Rectal smooth muscle tissue (tissue), 1 donor: ENCODE data around the gene CDH13.

Experiments
- H3K27ac ChIP-seq: one replicate; pipeline ENCODE4 v1.7.0; 2013; ENCODE audit warnings: low read depth, low read length, inconsistent platforms
- H3K27me3 ChIP-seq: one replicate; pipeline ENCODE4 v1.7.0; 2013; ENCODE audit warnings: low read length; ENCODE audit not compliant: control insufficient read depth, insufficient read depth
- H3K36me3 ChIP-seq: one replicate; pipeline ENCODE4 v1.7.0; 2013; ENCODE audit warnings: low read length; ENCODE audit not compliant: control insufficient read depth, insufficient read depth
- H3K4me1 ChIP-seq: one replicate; pipeline ENCODE4 v1.7.0; 2013; ENCODE audit warnings: low read length; ENCODE audit not compliant: control insufficient read depth, insufficient read depth
- H3K4me3 ChIP-seq: one replicate; pipeline ENCODE4 v1.7.0; 2013; ENCODE audit warnings: low read length
- H3K9ac ChIP-seq: one replicate; pipeline ENCODE4 v1.7.0; 2013; ENCODE audit warnings: low read length

CDH13 gene

DNA sequence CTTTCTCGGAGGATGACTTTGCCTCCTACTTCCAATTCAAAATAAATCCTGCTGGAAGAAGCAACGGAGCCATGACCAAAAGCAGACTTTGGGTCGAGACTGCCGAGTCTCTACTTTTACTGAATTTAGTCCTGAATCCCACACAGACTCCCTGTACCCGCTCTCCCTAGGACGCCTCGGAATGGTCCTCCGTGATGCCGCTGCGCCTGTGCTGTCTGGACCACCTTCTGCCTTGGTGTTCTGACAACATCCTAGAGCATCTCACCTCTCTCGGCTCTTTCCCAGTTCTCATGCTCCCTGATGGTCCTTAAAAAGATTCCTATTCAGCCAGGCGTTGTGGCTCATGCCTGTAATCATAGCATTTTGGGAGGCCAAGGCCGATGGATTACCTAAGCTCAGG lies 999.9 kb downstream of the CDH13 start:
- no peaks in the 10 kb centered on the region for H3K4me1 ChIP-seq
- H3K27me3 ChIP-seq: no peaks in the 10 kb centered on the region
- H3K27ac ChIP-seq: no peak overlapping the region
- no peak overlapping the region for H3K4me3 ChIP-seq
- no peaks in the 10 kb centered on the region for H3K36me3 ChIP-seq
- no peak overlapping the region for H3K9ac ChIP-seq

DNA sequence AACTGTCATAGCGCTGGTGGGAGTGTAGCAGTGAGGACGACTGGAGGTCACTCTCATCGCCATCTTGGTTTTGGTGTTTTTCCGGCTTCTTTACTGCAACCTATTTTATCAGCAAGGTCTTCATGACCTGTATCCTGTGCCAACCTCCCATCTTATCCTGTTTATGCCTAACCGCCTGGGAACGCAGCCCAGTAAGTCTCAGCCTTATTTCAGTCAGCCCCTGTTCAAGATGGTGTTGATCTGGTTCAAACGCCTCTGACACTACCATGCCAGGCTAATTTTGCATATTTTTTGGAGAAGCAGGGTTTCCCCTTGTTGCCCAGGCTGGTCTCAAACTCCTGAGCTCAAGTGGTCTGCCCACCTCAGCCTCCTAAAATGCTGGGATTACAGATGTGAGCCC lies 1001.2 kb downstream of the CDH13 start:
- Histone ChIP-seq H3K27me3 (no peaks in the 10 kb centered on the region), H3K4me1 (no peaks in the 10 kb centered on the region), H3K36me3 (no peaks in the 10 kb centered on the region), H3K9ac (no peak overlapping the region), H3K27ac (no peak overlapping the region), H3K4me3 (no peak overlapping the region)

DNA sequence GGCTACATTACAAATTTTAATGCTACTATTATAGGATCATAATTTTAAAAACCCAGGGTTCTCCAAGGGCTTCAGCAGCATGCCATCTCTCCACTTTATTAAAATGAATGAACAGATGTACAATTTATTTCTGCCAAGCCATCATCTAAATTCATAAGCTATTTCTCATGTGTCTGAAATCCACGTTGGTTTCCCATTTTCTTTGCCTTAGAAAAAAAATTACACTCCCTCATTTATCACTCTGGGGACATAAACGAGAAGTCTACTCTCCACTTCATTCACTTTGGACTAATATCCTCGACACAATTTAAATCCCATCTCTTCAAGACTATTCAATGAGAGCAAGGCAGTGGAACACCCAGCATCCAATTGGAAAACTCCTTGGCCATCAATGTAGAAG lies 1002.7 kb downstream of the CDH13 start:
- Histone ChIP-seq H3K9ac (no peak overlapping the region), H3K4me3 (no peak overlapping the region), H3K27ac (no peak overlapping the region), H3K36me3 (no peaks in the 10 kb centered on the region), H3K4me1 (no peaks in the 10 kb centered on the region), H3K27me3 (no peaks in the 10 kb centered on the region)

DNA sequence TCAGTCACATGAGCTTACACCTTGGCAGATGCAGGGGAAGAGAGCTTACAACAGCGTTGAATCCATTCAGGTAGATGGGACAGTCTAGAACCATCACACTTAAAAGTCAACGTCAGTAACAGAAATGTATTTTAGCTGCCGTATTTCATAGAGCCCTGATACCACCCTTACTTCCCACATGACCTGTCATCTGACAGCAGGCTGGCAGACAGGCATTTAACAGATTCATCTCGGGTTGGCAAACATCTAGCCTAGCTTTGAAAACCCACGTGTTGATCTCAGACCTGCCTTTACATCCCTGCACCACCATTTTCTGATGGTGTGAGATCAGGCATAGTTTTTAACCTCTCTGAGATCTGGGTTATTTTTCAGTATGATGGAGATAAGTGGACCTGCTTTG lies 1003.1 kb downstream of the CDH13 start:
- Histone ChIP-seq H3K4me3 (no peak overlapping the region), H3K27me3 (no peaks in the 10 kb centered on the region), H3K9ac (no peak overlapping the region), H3K27ac (no peak overlapping the region), H3K36me3 (no peaks in the 10 kb centered on the region), H3K4me1 (no peaks in the 10 kb centered on the region)

DNA sequence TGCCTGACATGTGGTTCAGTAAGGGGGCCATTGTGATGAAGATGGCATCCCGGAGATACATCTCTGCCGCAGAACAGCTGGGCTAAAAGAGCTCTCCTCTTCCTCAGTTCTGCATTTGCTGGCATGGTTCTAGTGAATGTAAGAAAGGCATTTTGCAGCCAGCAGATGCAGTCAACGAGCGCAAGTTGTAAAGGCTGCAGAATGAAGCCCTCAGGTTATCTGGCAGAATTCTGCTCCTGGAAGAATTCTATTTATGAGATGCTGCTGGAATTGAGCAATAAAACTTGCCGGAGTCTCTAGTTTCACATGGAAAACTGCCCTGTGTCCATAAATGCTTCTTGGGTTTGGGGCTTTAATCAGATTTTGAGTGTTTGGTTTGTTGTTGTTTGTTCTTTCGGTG lies 1004.2 kb downstream of the CDH13 start:
- no peaks in the 10 kb centered on the region for H3K27me3 ChIP-seq
- H3K9ac ChIP-seq: no peak overlapping the region
- H3K4me3 ChIP-seq: no peak overlapping the region
- H3K27ac ChIP-seq: no peak overlapping the region
- H3K36me3 ChIP-seq: no peaks in the 10 kb centered on the region
- no peaks in the 10 kb centered on the region for H3K4me1 ChIP-seq

DNA sequence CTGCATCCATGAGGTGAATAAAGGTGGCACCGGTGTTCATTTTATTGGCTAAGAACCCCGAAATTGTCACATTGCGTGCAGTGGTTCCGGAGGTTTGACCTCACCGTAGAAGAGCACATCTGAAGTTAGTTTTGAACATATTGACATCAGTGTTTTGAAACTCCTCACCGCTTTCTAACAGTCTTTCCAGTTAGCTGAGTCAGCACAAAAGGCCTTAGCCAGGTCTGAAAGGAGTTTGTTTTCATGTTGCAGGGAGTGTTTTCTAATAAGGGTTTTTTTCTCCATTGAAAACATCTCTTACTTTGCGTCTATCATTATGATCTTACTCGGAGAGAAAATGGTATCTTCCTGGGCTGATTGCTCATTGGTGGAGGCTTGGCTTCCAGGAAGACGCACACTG lies 1006.5 kb downstream of the CDH13 start:
- Histone ChIP-seq H3K9ac (no peak overlapping the region), H3K27me3 (no peaks in the 10 kb centered on the region), H3K4me1 (no peaks in the 10 kb centered on the region), H3K4me3 (no peak overlapping the region), H3K36me3 (no peaks in the 10 kb centered on the region), H3K27ac (no peak overlapping the region)

DNA sequence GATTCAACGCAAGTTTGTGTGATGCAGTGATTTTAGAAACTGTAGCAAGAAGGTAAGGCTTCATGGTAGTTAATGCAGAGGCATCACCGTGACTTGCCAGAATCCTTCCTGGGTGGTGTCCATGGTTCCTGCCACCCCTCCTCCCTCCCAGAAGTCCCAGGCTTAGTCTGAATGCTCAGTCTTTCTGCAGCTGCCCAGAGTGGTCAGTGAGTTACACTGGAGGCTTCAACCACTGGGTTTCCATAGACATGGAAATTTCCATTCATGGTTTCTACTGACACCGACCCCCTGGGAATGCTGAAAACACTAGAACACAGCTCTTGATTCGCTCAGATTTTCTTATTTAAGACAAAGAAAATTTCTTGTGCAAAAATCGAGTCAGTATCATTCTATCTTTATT lies 1021.6 kb downstream of the CDH13 start:
- H3K9ac ChIP-seq: no peak overlapping the region
- no peak overlapping the region for H3K4me3 ChIP-seq
- H3K27me3 ChIP-seq: no peaks in the 10 kb centered on the region
- no peaks in the 10 kb centered on the region for H3K4me1 ChIP-seq
- H3K27ac ChIP-seq: no peak overlapping the region
- no peaks in the 10 kb centered on the region for H3K36me3 ChIP-seq

DNA sequence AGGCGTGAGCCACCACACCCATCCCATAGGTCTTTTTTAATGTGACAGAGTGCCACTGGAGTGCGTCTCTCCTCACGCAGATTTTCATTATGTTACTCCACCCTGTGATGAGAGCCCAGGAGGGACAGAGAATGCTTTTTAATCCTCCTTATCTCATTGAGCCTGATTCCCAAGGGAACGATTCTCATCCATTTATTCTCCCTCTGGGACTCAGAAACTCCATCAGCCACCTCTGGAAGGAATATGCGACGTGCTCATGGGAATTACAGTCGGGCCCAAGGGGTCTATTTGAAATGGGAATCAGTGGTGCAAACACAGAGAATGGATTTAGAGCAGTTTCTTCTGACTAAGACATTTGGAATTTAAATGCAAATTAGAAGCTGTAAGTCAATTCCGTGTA lies 1025.1 kb downstream of the CDH13 start:
- H3K27ac ChIP-seq: no peak overlapping the region
- H3K27me3 ChIP-seq: no peaks in the 10 kb centered on the region
- H3K36me3 ChIP-seq: no peaks in the 10 kb centered on the region
- no peak overlapping the region for H3K9ac ChIP-seq
- no peaks in the 10 kb centered on the region for H3K4me1 ChIP-seq
- no peak overlapping the region for H3K4me3 ChIP-seq

DNA sequence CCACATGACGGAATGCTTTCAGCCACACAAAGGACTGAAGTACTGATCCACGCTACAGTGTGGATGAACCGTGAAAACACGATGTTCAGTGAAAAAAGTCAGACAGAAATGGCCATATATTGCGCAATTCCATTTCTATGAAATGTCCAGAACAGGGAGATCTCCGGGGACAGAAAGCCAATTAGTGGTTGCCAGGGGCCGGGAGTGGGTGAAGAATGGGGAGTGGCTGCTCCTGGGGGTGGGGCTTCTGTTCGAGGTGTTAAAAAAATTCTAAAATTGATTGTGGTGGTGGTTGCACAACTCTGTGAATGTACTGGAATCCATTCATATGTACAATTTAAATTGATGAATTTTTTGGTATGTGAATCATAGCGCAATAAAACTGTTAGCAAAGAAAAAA lies 1026.2 kb downstream of the CDH13 start:
- H3K9ac ChIP-seq: no peak overlapping the region
- H3K27me3 ChIP-seq: no peaks in the 10 kb centered on the region
- no peak overlapping the region for H3K27ac ChIP-seq
- H3K4me1 ChIP-seq: no peaks in the 10 kb centered on the region
- no peaks in the 10 kb centered on the region for H3K36me3 ChIP-seq
- H3K4me3 ChIP-seq: no peak overlapping the region

DNA sequence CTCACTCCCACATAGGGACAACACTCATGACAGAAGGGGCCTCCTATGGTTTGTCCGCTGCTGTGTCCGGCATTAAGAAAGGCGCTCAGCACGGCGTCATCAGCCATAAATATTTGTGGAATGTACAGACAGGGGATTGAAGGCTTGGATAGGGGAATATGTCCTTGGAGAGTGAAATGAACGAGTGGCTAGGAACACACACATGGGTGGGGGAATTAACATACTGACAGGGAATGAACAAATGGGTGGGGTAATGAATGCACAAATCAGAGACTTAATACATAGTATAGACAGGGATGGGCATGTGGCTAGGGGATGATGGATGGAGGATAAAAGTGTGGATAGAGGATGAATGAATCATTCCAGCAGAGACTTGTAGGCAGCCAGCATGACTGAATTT lies 1027.0 kb downstream of the CDH13 start:
- H3K4me1 ChIP-seq: no peaks in the 10 kb centered on the region
- no peaks in the 10 kb centered on the region for H3K27me3 ChIP-seq
- no peak overlapping the region for H3K4me3 ChIP-seq
- no peak overlapping the region for H3K9ac ChIP-seq
- no peaks in the 10 kb centered on the region for H3K36me3 ChIP-seq
- no peak overlapping the region for H3K27ac ChIP-seq

DNA sequence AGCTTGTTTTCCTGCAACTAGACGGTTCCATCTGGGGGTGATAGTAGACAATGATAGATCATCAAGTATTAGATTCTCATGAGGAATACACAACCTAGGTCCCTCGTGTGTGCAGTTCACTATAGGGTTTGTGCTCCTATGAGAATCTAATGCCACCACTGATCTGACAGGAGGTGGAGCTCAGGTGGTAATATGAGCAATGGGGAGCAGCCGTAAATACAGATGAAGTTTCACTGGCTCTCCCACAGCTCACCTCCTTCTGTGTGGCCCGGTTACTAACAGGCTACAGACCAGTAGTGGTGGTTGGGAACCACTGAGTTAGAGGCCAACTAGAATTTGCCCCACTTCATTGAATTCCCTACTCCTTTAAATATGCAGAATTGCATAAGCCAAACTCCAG lies 1033.5 kb downstream of the CDH13 start:
- Histone ChIP-seq H3K27me3 (no peaks in the 10 kb centered on the region), H3K27ac (no peak overlapping the region), H3K9ac (no peak overlapping the region), H3K4me3 (no peak overlapping the region), H3K36me3 (no peaks in the 10 kb centered on the region), H3K4me1 (no peaks in the 10 kb centered on the region)

DNA sequence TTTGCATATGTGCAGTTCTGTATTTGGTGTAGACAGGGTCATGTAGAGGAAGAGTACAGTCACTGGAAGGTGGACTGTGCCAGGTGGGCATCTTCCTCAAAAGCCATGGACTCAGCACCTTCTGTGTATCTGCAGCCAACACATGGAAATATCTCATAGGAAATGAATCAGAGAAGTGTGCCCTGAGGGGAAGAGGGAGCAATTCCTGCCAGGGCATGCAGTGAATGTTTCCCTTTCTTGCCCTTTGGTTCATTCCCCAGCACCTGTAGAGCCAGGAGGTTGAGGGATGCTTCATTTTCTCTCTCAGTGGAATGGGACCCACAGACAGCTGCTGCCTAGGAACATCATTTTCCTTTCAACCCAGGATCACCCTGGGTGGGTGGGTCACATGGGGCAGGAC lies 1034.9 kb downstream of the CDH13 start:
- Histone ChIP-seq H3K4me1 (no peaks in the 10 kb centered on the region), H3K36me3 (no peaks in the 10 kb centered on the region), H3K27me3 (no peaks in the 10 kb centered on the region), H3K4me3 (no peak overlapping the region), H3K9ac (no peak overlapping the region), H3K27ac (no peak overlapping the region)

DNA sequence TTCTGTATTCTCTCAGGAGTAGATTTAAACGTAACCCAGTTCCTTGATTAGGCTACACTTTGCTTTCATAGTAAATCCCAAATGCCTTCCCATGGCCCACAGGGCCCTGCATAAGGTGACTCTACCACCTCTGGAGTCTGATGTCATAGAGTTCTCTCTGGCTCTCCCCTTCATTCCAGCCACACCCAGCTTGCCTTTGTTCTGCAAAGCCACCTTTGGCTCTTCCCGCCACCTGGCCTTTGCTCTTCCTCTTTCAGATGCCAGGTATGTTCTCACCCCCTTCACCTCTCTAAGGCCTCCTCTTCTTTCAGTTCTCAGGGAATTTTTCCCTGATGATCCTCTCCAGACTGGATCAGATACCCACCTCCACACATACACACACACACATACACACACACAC lies 1039.7 kb downstream of the CDH13 start:
- Histone ChIP-seq H3K36me3 (no peaks in the 10 kb centered on the region), H3K4me1 (no peaks in the 10 kb centered on the region), H3K4me3 (no peak overlapping the region), H3K27ac (no peak overlapping the region), H3K9ac (no peak overlapping the region), H3K27me3 (no peaks in the 10 kb centered on the region)

DNA sequence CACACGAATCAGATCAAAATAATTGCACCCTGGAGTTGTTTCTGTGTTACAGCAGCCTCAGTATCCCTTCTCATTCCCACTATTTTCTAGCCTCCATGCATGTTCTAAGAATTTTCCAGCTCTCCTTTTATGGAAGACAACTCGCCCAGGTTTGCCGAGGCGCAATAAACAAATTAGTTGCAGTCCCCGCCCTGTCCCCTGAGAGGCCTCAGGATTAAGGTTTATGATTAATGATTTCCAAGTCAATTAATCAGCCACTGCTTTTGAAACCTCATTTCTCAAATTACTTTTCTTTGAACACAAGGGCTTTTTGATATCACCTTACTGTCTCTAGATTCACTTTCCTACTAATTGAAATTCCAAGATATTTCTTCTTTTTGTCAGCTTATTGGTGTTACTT lies 1042.7 kb downstream of the CDH13 start:
- H3K4me3 ChIP-seq: no peak overlapping the region
- H3K9ac ChIP-seq: no peak overlapping the region
- no peaks in the 10 kb centered on the region for H3K4me1 ChIP-seq
- no peak overlapping the region for H3K27ac ChIP-seq
- no peaks in the 10 kb centered on the region for H3K27me3 ChIP-seq
- no peaks in the 10 kb centered on the region for H3K36me3 ChIP-seq
